COLO829 (cell line): ENCODE measurements around the gene ELAVL2.
A peak's percentile ranks its signal among the peaks of the same experiment; 100 is the strongest.
"Not testable (repeated sequence)": the region's sequence is repeated elsewhere in the genome, so short reads cannot be mapped to it uniquely, and the experiment has no call there.

Experiments used
- DNase-seq: peaks from one replicate; pipeline ENCODE4 v3.0.0; 2012; ENCODE audit warnings: low spot score

Gene ELAVL2

GRCh38 chr9:23723048-23723447, 103.0 kb downstream of the ELAVL2 start:
- not testable (repeated sequence) for DNase-seq

GRCh38 chr9:23721466-23721865, 104.6 kb downstream of the ELAVL2 start:
- DNase-seq, result no peak

GRCh38 chr9:23717505-23717904, 108.5 kb downstream of the ELAVL2 start:
- no peak for DNase-seq

DNA sequence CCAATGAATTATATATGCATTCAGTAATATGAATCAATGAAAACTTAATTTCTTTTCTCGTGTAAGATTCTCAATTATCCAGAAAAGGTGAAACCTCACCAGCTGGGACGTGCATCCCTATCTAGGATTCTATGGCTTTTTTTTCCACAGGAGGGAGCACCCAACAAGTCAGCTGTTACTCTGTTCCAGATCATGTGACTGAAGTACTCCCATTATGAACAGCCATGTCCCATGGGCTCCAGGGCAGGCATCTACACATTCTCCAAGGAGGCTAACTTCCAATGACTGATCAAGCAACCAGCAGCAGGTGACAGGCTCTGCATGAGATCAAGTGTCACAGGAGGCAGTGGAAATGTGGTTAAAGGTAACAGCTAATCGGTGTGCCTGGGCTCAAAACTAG, 118.8 kb downstream of the ELAVL2 start:
- no peak for DNase-seq

- no peak for DNase-seq
Observed at GRCh38 chr9:23702311-23702922, 123.6 kb downstream of the ELAVL2 start.

- no peak for DNase-seq
Observed at GRCh38 chr9:23701291-23701690, 124.7 kb downstream of the ELAVL2 start.

- DNase-seq, result no peak
Observed at GRCh38 chr9:23700359-23700758, 125.7 kb downstream of the ELAVL2 start.

- DNase-seq, result no peak
Observed at GRCh38 chr9:23698161-23698560, 127.9 kb downstream of the ELAVL2 start.

GRCh38 chr9:23695572-23695971, 130.5 kb downstream of the ELAVL2 start:
- no peak for DNase-seq

GRCh38 chr9:23693374-23693773, 132.7 kb downstream of the ELAVL2 start:
- no peak for DNase-seq

- no peak for DNase-seq
Observed at GRCh38 chr9:23686896-23687295, 139.1 kb downstream of the ELAVL2 start.

GRCh38 chr9:23686257-23686656, 139.8 kb downstream of the ELAVL2 start:
- DNase-seq, result no peak

GRCh38 chr9:23683611-23684061, 142.4 kb downstream of the ELAVL2 start:
- no peak for DNase-seq

- no peak for DNase-seq
Observed at GRCh38 chr9:23682891-23683431, 143.1 kb downstream of the ELAVL2 start.

DNA sequence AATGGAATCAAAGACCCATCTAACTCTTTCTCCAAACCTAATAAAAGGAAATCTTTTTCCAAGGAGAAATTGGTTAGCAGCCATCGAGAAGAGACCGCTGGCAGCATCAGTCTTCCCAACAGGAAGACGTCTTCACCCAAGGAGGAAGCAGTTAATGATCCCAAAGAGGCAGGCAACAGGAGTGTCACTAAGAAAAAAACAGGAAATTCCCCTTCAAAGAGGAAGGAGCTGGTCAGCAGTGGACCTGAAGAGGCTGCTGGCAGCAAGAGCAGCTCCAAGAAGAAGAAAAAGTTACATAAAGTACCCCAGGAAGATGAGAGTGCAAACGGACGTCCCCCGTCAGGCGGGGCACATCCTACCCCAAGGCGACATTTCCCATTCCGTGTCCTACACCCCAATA, 143.7 kb downstream of the ELAVL2 start:
- no peak for DNase-seq

DNA sequence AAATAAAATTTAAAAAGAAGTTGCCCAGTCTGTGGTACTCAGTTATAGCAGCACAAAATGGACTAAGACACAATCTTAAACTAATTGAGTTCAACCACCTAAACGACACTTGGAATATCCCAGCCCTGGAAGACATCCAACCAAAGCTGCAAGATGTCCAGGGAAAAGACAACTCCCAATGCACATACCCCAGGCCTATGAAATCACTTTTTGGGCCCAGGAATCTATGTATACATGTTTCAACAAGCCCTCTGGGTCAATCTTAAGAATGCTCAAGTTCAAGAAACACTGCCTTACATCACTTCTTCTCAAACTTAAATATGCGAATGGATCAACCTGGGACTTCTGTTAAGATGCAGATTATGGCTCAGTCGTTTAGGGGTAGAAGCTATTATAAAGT, 148.6 kb downstream of the ELAVL2 start:
- DNase-seq, result no peak

GRCh38 chr9:23674016-23674585, 151.9 kb downstream of the ELAVL2 start:
- no peak for DNase-seq

DNA sequence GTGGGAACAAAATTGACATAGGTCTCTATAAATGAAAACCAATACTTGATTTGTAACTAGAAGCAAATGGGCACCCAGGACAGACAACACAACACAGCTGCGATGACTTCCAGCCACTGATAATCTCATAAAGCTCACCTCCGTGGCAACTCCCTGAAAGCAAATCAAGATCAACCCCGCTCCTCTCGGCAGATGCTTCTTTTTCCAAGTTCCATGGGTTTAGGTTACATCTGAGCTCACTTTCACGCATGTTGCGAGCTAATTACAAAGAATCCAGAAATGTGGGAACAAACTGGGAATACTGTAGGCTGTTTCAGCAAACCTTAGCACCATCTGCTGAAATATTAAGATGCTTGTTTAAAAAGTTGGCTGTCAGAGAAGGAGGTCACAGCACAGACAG, 153.9 kb downstream of the ELAVL2 start:
- DNase-seq, result no peak

DNA sequence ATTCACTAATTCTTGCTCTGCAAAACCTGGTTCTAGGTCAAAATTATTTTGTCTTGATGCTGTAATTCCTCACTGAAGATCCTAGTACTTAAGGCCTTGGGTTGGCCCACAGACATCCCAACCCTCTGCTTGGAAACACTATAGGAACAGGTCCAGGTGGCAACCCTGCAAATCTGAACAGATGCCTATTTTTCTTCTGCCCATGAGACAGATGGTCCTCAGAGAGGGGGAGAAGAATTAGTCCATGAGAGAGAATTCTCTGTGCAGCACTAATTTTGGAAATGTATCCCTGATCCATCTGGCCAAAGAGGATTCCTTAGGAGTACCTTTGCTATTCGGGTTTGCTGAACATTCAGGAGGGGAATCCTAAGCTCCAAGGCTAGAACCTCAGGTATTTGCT, 156.3 kb downstream of the ELAVL2 start:
- no peak for DNase-seq

GRCh38 chr9:23665635-23666034, 160.4 kb downstream of the ELAVL2 start:
- no peak for DNase-seq

GRCh38 chr9:23665051-23665450, 161.0 kb downstream of the ELAVL2 start:
- no peak for DNase-seq

- DNase-seq, result no peak
Observed at GRCh38 chr9:23663946-23664345, 162.1 kb downstream of the ELAVL2 start.

GRCh38 chr9:23663536-23663935, 162.5 kb downstream of the ELAVL2 start:
- peak; percentile 9 for DNase-seq

DNA sequence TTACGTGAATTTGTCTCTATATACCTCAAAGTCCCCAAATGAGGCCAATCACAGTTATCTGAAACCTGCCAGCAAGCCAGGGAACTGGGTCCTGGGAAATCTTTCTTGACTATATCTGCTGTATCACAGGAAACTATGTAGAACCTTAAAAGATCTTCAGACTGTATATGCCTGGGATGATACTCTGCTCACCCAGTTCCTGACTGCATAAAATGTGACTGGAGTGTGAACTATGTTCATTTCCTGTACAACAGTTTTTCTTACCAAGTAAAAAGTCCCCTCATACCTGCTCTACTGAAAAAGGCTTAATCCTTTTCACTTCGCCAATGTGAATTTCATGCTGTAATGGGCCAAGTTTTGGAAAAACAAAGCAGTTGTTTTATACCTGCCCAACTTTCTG, 162.9 kb downstream of the ELAVL2 start:
- DNase-seq, result no peak
